Glomerular visceral epithelial cell (primary cell): Measurements from ENCODE around the gene SLC34A2.
A peak's percentile ranks its signal among the peaks of the same experiment; 100 is the strongest.
"Not testable (repeated sequence)": the region's sequence is repeated elsewhere in the genome, so short reads cannot be mapped to it uniquely, and the experiment has no call there.

Experiments used
- DNase-seq: peaks from one replicate; pipeline ENCODE4 v3.0.0-alpha.2; 2016; ENCODE audit errors: extremely low spot score

The SLC34A2 gene, protein sequence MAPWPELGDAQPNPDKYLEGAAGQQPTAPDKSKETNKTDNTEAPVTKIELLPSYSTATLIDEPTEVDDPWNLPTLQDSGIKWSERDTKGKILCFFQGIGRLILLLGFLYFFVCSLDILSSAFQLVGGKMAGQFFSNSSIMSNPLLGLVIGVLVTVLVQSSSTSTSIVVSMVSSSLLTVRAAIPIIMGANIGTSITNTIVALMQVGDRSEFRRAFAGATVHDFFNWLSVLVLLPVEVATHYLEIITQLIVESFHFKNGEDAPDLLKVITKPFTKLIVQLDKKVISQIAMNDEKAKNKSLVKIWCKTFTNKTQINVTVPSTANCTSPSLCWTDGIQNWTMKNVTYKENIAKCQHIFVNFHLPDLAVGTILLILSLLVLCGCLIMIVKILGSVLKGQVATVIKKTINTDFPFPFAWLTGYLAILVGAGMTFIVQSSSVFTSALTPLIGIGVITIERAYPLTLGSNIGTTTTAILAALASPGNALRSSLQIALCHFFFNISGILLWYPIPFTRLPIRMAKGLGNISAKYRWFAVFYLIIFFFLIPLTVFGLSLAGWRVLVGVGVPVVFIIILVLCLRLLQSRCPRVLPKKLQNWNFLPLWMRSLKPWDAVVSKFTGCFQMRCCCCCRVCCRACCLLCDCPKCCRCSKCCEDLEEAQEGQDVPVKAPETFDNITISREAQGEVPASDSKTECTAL

DNA sequence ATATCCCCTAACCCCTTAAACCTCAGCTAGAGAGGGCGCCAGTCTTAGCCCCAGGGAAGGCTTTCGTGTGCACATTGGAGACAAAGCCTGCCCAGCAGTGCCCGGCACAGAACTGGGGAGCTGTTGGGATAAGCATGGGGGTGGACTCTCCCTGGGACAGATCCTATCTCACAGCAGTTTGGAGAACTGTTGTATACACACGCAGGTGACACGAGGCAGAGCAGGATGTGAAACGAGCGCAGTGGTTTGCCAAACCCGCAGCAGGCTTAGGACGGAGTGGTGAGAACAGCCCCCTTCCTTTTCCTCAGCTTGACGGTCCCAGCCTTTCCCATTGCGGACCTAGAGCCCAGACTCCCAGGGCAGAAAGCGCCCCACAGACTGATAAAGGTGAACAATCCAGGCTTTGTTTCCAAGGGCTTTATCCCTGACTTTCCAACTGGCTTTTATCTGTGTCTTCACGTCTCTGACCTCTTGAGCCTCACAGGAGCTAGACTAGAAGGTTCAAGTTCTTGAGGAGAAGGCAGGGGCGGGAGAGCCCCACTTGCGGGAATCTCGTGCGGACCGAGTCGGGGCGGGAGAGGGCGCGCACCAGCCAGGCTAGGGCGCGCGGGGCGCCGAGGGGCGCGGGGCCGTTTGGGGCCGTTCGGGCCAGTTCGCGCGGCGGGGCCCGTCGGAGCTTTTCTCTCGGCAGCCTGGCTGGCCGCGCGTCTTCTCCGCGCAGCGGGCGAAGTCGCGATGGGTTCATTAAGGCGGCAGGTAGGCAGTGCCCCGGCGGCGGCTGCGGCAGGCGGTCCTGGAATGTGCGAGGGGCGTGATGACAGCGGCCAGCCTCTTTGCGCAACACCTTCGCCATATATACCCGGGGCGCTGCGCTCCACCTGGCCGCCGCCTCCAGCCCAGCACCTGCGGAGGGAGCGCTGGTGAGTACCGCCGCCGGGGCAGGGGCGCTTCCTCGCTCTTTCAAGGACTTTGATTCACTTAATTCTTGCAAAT, at the start of gene SLC34A2:
TSS of gene SLC34A2 (plus strand) at position 881 of the 993 bp plus-strand sequence. CDS start 6,650 bp downstream, outside the sequence.
- DNase-seq = no peak

DNA sequence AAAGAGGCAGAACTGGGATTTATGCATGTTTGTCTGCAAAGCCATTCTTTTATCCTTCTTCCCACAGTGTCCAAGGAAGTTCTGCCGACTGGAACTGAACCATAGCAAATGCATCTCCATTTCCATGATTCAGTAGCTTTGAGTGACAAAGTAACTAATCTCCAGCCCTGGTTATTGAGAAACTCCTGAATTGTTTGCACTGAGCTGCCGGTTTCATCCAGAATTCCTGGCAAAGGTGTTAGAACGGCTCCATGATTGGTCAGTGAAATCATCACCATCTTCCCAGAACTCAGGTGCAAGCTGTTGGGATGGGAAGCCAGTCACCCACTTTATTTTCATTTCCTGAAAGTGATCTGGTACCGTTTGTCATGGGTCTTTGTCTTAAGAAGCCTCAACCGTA, 47.0 kb upstream of the SLC34A2 start:
- DNase-seq = no peak

DNA sequence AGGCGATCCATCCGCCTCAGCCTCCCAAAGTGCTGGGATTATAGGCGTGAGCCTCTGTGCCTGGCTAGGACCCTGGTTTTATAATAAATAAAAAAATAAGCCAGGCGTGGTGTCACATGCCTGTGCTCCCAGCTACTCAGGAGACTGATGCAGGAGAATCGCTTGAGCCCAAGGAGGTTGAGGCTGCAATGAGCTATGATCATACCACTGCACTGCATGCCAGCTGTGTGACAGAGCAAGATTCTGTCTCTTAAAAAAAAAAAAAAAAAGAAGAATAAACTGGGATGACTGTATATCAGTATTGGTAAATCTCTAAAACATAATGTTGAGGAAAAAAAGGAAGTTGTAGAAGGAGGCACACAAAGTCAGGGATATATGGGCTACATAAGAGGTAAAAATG, 45.7 kb upstream of the SLC34A2 start:
- no peak for DNase-seq

DNA sequence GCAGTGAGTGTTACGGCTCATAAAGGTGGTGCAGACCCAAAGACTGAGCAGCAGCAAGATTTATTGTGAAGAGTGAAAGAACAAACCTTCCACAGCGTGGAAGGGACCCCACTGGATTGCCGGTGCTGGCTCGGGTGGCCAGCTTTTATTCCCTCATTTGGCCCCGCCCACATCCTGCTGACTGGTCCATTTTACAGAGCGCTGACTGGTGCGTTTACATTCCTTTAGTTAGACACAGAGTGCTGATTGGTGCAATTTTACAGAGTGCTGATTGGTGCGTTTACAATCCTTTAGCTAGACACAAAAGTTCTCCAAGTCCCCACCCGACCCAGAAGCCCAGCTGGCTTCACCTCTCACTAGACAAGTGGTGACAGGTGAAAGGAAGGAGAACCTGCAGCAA, 42.0 kb upstream of the SLC34A2 start:
- DNase-seq = not testable (repeated sequence)

DNA sequence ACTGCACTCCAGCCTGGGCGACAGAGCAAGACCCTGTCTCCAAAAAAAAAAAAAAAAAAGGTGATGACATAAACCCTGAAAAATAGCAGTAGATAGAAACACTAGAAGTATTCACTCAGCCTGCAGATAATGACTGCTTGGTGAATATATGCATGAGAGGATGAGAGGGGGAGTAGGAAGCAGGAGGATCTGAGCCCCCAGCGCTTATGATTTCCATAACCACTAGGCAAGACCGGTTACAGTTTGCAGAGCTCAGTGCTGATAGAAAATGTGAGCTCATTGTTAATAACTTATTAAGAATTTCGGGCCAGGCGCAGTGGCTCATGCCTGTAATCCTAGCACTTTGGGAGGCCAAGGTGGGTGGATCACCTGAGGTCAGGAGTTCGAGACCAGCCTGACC, 40.8 kb upstream of the SLC34A2 start:
- no peak for DNase-seq

DNA sequence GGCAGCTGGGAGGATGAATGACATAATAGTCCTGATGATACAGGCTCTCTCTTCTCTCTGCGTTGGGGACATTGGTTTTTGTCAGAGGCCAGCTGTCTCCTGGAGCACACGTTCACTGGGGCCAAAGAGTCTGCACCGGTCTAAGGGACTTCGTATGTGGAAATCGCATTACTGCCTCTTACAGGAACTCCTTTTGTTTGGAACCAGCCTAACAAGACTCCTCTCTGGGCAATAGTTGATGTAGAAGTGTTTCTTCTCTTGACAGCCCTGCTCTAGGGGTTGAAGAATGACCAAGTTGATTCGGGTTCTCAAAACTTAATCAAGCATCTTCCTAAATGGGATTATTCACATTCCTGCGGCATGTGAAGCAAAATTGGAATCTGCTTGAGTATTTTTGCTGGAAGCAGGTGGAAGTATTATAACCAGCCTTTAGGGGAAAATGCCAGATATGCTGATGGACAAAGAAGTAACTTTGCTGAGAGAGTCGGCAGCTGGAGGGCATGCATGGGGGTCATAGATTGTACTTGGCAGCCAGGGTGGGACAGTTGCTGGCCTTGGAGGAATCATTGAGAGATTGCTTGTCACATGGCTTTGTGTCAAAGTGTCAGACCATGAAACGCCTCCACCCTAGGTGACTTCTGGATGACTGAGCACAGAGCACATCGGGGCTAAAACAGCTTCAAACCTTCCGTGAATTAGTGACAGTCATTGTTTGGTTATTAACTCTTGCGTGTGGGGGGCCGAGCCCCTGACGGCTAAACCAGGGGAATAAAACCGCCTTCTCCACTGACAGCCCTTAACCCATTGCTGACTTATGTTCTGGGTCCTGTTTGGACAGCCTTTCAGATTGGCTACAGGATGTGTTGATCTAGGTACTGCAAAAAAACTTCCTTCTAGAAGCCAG, 34.4 kb upstream of the SLC34A2 start:
- peak; percentile 52 for DNase-seq

DNA sequence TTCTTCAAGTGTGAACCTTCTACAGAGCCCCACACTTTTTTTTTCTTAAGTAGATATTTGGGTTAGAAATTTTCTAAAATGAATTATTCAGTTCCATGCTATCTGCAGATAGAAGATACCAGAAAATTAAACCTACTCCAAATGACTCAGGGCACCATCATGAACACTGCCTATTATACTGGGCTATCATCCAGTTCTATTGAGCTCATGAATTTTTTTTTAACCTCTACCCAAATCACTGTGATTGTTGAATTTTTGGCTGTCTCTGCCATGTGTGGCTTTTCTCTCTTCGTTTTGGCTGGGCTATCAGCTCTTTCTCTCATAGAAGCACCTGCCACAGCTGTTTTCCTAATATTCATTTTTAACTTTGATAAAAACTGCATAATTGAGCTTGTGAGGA, 31.0 kb upstream of the SLC34A2 start:
- DNase-seq = no peak

DNA sequence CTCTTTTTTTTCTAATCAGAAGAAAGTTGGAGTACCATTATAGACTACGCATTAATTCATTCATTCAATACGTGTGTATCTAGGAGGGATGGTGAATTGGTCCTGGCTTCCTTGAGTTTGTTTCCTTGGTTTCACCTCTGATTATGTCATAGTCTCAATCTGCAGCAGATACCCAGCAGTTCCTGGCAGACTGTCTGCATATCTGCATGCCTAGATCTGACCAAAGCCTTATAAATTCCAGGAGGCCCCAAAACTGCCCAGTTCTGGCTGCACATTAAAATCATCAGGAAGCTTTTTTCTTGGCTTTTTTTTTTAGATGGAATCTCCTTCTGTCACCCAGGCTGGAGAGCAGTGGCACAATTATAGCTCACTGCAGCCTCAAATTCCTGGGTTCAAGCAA, 27.2 kb upstream of the SLC34A2 start:
- no peak for DNase-seq

DNA sequence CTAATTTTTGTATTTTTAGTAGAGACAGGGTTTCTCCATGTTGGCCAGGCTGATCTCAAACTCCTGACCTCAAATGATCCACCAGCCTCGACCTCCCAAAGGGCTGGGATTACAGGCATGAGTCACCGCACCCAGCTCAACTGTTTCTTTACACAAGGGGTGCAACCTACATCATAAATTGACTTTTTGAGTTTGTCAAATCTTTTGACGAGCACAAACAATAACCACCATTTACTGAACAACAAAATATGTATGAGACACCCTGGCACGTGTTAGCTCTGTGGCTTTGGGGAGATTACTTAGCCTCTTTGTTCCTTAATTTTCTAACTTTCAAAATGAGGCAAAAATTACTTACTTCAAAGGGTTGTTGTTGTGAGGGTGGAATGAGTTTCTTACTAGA, 23.5 kb upstream of the SLC34A2 start:
- no peak for DNase-seq

DNA sequence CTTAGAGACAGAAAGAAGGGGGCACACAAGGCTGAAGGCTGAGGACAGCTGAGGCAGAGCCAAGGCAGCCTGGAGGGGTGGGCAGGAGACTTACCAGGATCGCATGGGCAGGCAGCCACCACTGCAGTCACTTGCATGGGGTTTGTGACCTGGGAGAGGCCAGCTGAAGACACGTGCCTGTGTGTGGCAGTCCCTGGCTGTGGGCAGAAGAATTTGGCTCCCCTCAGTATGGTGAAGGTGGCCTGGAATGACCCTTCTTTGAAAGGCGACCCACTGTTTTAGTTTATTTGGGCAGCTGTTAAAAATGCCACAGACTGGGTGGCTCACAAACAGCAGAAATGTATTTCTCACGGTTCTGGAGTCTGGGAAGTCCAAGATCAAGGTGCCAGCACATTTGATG, 22.1 kb upstream of the SLC34A2 start:
- no peak for DNase-seq

DNA sequence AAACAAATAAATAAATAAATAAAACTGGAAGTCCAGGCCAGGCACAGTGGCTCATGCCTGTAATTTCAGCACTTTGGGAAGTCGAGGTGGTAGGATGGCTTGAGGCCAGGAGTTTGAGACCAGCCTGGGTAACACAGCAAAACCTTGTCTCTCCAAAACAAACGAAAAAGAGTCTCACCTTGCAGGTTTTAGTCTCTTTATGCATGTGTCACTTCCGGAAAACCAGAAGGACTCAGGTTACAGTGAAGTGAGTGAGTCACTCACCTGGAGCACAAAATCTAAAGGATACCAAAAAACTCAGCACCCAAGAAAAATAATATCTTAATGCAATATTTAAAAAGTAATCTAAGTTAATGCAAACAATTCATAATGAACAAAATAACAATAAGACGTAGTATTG, 20.1 kb upstream of the SLC34A2 start:
- DNase-seq = no peak

DNA sequence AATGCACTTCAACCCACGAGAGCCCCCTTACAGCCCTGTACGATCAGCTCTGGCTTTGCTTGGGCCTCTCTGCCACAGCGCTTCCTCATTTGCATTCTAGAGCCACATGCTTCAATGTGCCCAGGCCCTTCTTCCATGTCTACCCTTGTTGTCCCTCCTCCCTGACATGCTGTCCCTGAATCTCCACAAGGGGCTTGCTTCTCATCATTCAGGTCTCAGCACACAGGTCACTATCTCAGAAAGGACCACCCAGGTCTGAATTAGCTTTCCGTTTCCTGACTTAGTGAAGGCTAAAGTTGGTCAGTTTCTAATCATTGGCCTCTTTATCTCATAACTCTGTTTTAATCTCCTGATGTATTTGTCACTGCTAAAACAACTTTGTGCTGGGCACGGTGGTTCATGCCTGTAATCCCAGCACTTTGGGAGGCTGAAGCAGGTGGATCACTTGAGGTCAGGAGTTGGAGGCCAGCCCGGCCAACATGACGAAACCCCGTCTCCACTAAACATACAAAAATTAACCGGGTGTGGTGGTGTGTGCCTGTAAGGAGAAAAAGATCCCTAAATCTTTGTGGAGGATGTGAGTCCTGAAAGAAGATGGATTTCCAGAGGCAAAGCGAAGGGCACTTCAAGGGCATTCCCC, 17.9 kb upstream of the SLC34A2 start:
- DNase-seq = no peak

DNA sequence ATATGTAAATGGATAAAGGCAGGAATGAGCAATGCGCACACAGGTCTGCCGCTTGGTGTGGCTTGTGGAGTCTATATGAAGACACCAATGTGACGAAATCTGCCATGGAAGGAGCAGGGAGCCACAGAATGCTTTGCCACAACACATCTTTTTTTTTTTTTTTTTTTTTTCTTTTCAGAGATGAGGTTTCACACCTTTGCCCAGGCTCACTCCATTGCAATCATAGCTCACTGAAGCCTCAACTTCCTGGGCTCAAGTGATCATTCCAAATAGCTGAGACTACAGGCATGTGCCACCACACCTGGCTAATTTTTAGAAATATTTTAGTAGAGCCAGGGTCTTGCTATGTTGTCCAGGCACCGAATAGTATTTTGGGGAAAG, 17.4 kb upstream of the SLC34A2 start:
- no peak for DNase-seq

DNA sequence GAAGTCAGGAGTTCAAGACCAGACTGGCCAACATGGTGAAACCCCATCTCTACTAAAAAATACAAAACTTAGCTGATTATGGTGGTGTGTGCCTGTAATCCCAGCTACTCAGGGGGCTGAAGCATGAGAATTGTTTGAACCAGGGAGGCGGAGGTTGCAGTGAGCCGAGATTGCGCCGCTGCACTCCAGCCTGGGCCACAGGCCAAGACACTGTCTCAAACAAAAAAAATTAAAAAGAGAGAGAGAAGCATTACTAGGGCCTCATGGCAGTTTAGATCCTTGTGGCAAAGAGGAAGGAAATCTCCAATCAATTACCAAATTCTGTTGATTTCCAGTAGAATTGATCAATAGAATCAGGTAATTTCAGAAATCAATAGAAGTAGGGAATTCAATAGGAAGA, 16.8 kb upstream of the SLC34A2 start:
- no peak for DNase-seq

DNA sequence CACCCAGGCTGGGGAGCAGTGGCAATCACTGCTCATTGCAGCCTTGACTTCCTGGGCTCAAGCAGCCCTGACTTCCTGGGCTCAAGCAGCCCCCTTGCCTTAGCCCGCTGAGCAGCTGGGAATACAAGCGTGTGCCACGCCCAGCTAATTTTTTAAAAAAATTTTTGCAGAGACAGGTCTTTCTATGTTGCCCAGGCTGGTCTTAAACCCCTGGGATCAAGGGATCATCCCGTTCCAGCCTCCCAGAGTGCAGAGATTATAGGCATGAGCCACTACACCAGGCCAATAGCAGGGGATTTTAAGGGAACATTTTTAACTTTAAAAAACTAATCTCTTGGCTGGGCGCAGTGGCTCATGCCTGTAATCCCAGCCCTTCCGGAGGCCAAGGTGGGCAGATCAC, 5.3 kb upstream of the SLC34A2 start:
- no peak for DNase-seq

DNA sequence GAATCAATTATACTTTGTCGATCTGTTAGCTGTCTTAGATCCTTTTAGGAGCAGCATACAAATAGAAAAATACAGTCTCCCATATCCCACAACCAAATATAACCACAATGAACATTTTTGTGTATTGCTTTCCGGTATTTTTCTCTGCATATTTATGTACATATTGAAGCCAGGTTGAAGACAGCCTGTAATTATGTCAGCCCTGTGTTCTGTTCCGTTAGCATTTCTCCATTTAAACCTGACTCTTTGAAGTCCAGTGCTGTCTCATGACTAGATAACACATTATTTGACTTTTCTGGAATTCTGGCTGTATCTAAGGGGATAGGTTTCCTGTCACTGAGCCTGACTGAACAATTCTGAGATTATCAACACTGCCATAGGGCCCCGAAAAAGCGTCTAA, 4.0 kb upstream of the SLC34A2 start:
- no peak for DNase-seq

DNA sequence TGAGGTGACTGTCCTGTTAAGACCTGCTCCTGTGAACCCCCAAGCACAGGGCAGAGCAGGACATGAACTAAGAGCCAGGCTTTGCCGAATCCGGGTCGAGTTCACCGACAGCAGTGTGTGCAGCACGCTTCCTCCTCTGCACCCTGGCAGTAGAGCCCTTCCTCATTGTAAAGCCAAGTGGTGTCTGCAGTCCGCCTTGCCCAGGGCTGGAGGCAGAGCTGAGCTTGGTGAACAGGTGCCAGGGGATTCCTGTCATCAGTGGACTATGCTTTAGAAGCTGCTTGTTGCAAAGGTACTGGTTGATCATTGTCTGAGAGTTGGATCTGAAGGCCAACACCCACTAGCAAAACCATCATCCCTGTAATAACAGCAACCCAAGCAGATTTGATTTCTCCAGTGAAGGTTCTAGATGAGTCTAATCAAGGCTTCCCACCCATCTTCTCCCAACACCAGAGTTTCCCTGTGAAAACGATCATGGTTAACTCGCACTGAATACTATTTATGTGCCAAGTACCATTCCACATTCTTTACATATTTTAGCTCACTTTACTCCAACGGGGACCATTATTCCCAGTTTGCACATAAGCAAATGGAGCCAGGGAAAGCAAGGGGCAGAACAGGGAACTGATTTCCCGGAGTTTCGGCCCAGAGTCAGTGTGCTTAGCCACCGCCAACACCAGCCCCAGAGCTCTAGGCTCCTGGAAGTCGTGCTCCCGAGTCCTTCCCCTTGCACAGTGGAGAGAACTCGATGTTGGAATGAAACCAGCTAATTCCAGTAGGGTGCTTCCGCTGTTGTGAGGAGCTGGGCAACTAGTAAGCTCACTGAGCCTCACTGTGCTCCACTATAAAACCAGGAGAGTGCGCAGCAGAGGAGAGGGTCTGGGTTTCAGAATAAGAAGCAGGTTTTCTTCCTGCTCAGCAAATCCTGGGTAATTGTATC, 1.4 kb upstream of the SLC34A2 start:
- peak; percentile 40 for DNase-seq

DNA sequence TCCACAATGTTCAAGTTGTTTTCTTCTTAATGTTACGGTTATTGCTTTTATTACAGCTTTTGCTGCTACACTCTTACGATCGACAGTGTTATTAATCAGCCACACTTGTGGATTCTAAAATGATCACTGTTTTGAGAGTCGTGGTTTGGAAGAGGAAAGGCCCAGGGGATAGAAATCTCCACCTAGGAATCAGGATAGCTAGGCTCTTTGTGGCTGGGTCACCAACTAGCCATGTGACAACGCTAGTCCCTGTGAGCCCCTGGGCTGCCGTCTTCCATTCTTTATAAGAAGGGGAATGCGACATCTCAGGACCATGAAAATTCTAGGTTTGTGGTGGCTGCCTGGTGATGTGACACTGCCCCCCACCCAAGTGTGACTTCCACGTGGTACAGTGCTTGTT, 380 bp downstream of the SLC34A2 start:
- no peak for DNase-seq

DNA sequence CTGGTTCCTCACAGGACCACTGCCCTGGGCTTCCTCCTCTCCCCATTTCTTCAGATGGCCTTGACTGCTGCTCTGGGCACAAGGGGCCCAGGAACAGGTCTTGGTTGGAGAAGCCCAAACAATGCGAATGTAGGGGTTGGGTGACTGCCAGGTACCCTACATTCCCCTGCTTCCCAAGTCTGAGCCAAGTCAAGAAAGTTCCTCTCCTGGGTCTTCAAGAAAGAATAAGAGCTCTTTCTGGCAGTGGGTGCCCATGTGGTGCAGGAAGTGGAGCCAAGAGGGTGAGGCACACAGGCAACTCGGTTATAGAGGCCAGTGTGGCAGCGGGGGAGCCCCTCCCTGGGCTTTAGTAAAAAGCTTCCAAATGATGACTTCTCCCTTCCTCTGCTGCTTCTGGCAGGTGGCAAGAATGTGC, 2.7 kb downstream of the SLC34A2 start:
- DNase-seq = no peak

DNA sequence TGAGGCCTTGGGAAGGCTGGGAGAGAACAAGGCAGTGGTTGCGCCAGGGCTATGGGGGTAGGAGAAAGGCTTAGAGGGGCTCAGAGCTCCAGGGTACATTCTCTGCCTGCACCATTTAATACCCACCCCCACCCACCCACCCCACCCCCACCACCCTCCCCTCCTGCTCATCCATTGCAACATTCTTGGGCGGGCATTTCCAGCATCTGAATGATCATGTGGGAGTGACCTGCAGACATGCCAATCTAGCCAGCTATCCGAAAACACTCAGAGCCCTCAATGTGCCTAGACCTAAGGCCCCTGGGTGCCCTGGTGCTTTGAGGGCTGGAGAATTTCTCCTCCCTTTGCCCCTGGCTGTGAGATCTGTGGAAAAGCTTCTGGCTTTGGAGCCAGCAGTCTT, 3.1 kb downstream of the SLC34A2 start:
- no peak for DNase-seq
